ENCODE measurements around the gene BBS4.

GRCh38 chr15:72758182-72758581 lies 72.2 kb downstream of the BBS4 start:
- no peak for TF ChIP-seq POLR2A (IDR thresholded peaks at IDR 0.05)
- TF ChIP-seq, protein P1, sequence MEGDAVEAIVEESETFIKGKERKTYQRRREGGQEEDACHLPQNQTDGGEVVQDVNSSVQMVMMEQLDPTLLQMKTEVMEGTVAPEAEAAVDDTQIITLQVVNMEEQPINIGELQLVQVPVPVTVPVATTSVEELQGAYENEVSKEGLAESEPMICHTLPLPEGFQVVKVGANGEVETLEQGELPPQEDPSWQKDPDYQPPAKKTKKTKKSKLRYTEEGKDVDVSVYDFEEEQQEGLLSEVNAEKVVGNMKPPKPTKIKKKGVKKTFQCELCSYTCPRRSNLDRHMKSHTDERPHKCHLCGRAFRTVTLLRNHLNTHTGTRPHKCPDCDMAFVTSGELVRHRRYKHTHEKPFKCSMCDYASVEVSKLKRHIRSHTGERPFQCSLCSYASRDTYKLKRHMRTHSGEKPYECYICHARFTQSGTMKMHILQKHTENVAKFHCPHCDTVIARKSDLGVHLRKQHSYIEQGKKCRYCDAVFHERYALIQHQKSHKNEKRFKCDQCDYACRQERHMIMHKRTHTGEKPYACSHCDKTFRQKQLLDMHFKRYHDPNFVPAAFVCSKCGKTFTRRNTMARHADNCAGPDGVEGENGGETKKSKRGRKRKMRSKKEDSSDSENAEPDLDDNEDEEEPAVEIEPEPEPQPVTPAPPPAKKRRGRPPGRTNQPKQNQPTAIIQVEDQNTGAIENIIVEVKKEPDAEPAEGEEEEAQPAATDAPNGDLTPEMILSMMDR (IDR thresholded peaks at IDR 0.05) = no peak
